Measurements from ENCODE around the gene AMN. TPM values are rescaled to one million over a fixed set of nuclear protein-coding genes. Genes with fewer than 3 reads are reported as not detected.

The AMN gene
- total RNA-seq, 6 experiments from 2014 or later: 7.1 to 69.1 (median 28.6) TPM

DNA sequence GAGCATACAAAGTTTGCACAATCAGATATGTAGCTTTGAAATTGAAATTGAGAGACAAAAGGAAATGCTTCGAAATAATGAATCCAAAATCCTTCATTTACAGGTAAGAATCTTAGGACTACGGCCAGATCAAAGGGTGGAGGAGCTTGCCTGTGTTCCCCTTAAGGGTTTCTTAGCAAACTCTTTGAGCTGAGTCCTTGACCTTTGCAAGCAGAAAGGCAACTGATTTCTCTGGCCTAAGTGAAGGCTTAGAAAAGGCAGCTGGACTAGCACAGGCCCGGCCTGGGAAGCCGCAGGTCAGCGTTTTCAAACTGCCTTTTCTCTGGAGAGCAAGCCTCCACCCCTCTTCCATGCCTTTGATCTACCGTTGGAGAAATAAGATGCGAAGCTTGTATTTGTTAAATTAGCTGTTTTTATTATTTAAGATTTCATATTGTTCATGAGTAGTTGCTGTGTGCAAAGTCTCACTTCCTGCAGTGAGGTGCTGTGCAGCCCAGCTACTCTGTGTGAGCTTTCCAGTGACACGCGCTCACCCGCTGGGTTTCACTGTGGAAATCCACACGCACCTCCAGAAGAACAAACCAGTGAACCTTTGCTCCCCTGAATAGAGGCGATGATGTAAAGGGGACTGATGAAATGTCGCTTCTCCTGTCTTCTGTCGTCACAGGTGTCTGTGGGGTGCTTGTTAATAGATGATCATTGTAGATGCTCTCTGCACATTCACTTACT, 25.0 kb upstream of the AMN start:
- Histone ChIP-seq H3K27me3 (no peaks in the 10 kb centered on the region), H3K27ac (no peak overlapping the region), H3K4me1 (peaks cover 0 to 14% (median 6%) of the 10 kb centered on the region in 4 donors), H3K9me3 (no peaks in the 10 kb centered on the region), H3K4me3 (no peak overlapping the region), H3K36me3 (no peaks in the 10 kb centered on the region)
- 89% methylated on average over 10 of the region's 14 CpGs for WGBS (ENCODE audit: insufficient coverage, low coverage, low lambda C conversion rate, missing lambda C conversion rate)
- ATAC-seq (no peak), DNase-seq (no peak)
- intact Hi-C loops (cut with DNase I): no loop called here
- TF ChIP-seq, protein P1, sequence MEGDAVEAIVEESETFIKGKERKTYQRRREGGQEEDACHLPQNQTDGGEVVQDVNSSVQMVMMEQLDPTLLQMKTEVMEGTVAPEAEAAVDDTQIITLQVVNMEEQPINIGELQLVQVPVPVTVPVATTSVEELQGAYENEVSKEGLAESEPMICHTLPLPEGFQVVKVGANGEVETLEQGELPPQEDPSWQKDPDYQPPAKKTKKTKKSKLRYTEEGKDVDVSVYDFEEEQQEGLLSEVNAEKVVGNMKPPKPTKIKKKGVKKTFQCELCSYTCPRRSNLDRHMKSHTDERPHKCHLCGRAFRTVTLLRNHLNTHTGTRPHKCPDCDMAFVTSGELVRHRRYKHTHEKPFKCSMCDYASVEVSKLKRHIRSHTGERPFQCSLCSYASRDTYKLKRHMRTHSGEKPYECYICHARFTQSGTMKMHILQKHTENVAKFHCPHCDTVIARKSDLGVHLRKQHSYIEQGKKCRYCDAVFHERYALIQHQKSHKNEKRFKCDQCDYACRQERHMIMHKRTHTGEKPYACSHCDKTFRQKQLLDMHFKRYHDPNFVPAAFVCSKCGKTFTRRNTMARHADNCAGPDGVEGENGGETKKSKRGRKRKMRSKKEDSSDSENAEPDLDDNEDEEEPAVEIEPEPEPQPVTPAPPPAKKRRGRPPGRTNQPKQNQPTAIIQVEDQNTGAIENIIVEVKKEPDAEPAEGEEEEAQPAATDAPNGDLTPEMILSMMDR (IDR thresholded peaks at IDR 0.05): no peak
- TF ChIP-seq POLR2A (IDR thresholded peaks at IDR 0.05): no peak

DNA sequence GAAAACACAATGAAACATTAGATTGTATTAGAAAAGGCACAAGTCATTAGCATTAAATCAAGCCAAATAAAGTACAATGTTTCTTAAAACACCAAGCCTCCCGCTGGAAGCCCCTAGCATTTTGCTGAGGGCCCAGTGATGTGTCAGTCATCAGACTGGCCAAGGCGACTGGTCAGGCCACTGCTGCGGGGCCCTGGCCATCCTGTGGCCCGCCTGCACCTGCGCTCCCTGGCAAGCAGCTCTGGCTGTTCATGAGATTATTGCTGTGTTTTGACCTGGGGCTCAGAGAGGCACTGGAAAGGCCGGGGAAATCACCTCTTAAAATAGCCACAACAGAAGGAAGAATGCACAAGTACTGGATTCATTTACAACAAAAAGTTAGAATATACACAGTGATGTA, 24.2 kb upstream of the AMN start:
- no peak overlapping the region for H3K27ac ChIP-seq
- intact Hi-C loops (cut with DNase I): no loop called here

DNA sequence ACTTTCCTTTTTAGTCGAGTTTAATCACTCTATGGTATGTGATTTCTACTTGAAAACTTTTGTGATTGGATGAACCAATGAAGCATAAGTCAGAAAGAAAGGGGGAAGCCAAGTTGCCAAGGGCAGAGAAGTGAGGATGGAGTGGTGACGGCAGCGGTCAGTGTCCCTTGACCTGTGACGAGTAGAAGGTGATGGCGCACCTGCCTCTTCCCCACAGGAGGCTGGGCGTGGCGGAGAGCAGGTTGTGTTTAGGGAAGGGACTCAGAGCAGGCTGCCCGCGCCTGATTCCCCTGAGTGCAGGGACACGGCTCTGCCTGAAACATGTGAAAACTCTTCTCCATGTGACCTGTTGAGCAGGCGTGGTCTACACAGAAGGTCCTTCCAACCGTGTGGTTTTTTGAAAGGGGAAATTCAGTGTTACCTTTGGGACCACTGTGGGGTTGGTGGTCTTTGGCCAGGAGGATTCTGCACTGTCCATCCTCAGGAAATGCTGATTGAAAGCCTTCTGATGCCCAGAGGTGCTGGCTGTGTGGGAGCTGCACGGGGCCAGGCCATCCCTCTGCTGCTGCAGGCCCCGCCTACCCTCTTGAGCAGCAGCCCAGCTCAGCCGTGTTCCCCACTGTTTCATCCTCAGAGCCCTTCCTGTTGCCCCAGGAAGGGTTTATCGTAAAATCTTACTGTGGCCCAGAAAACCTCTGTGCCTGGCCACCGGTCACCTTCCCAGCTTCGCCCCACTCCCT, 23.5 kb upstream of the AMN start:
- no peak overlapping the region for H3K4me3 ChIP-seq
- H3K27me3 ChIP-seq: no peaks in the 10 kb centered on the region
- H3K9me3 ChIP-seq: no peaks in the 10 kb centered on the region
- TF ChIP-seq, protein P1 (IDR thresholded peaks at IDR 0.05): no peak
- no peak for TF ChIP-seq POLR2A (IDR thresholded peaks at IDR 0.05)
- peaks cover 0 to 2% (median 1%) of the 10 kb centered on the region in 4 donors for H3K4me1 ChIP-seq
- whole genome bisulfite sequencing (ENCODE audit: insufficient coverage, low coverage, low lambda C conversion rate, missing lambda C conversion rate): 90% methylated on average over 6 of the region's 18 CpGs
- intact Hi-C loops (cut with DNase I): no loop called here
- no peak for DNase-seq
- ATAC-seq: no peak
- H3K36me3 ChIP-seq: no peaks in the 10 kb centered on the region
- no peak overlapping the region for H3K27ac ChIP-seq

More for the DNA sequence above, 24.2 kb upstream of the AMN start:
- ATAC-seq (no peak), DNase-seq (no peak)
- no peaks in the 10 kb centered on the region for H3K9me3 ChIP-seq
- no peaks in the 10 kb centered on the region for H3K27me3 ChIP-seq
- H3K36me3 ChIP-seq: no peaks in the 10 kb centered on the region
- TF ChIP-seq, protein P1 (IDR thresholded peaks at IDR 0.05): no peak
- no peak for TF ChIP-seq POLR2A (IDR thresholded peaks at IDR 0.05)
- WGBS (ENCODE audit: insufficient coverage, low coverage, low lambda C conversion rate, missing lambda C conversion rate): 67% methylated on average over 1 of the region's 6 CpGs
- no peak overlapping the region for H3K4me3 ChIP-seq
- H3K4me1 ChIP-seq: peaks cover 0 to 9% (median 4%) of the 10 kb centered on the region in 4 donors

DNA sequence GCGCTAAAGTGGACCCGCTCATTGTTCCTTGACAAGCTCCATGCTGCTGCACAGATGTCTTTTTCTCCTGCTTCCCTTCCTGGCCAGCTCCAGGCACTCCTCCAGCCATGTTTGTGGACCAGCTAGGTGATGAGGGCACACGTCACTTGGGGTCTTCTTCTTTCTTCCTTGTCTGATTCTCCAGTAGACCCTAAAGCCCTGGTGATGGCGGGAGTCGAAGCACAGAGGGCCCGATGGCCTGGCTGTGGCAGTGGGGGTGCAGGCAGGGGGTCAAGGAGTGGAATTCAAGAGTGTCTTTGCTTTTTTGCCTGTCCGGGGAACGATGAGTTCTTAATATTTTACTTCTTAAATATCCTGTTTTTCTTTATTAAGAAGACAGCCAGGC, 23.0 kb upstream of the AMN start:
- intact Hi-C loops (cut with DNase I): no loop called here
- no peaks in the 10 kb centered on the region for H3K36me3 ChIP-seq

More for the DNA sequence above, 23.0 kb upstream of the AMN start:
- Histone ChIP-seq H3K9me3 (no peaks in the 10 kb centered on the region), H3K27me3 (no peaks in the 10 kb centered on the region), H3K4me1 (no peaks in the 10 kb centered on the region), H3K4me3 (no peak overlapping the region), H3K27ac (no peak overlapping the region)
- WGBS (ENCODE audit: insufficient coverage, low coverage, low lambda C conversion rate, missing lambda C conversion rate): 95% methylated on average over 6 of the region's 8 CpGs
- ATAC-seq: no peak
- no peak for TF ChIP-seq POLR2A (IDR thresholded peaks at IDR 0.05)
- TF ChIP-seq, protein P1 (IDR thresholded peaks at IDR 0.05): no peak
- no peak for DNase-seq
